GM23338 (cell line): ENCODE data around the gene OR6B2. TPM values are rescaled to one million over a fixed set of nuclear protein-coding genes. Genes with fewer than 3 reads are reported as not detected.

Source experiments
- CREB1 ChIP-seq: fragments of 250-450 bp; sonication (Bioruptor Pico); IDR thresholded peaks from 2 replicates; pipeline ENCODE4 v1.5.0; 2020; ENCODE audit warnings: low read depth, mild to moderate bottlenecking, moderate library complexity
- EZH2phosphoT487 ChIP-seq: fragments of 200-600 bp; sonication (generic); IDR thresholded peaks from one replicate; pipeline ENCODE4 v1.8.1; 2018; ENCODE audit warnings: antibody characterized with exemption; ENCODE audit not compliant: unreplicated experiment
- JUNB ChIP-seq: IDR thresholded peaks from one replicate; pipeline ENCODE4 v1.6.1; 2016; ENCODE audit warnings: antibody characterized with exemption; ENCODE audit not compliant: unreplicated experiment
- NANOG ChIP-seq: IDR thresholded peaks from 2 replicates; pipeline ENCODE4 v1.6.1; 2016; ENCODE audit warnings: antibody characterized with exemption, borderline replicate concordance
- POLR2AphosphoS5 ChIP-seq: IDR thresholded peaks from 2 replicates; pipeline ENCODE4 v1.6.1; 2016; ENCODE audit warnings: antibody characterized with exemption, low read depth
- STAT1 ChIP-seq: IDR thresholded peaks from one replicate; pipeline ENCODE4 v1.6.1; 2016; ENCODE audit warnings: antibody characterized with exemption; ENCODE audit not compliant: unreplicated experiment
- ZNF331 ChIP-seq: fragments of 250-450 bp; sonication (Bioruptor Pico); IDR thresholded peaks from 2 replicates; pipeline ENCODE4 v1.5.0; 2020; ENCODE audit warnings: low read depth, mild to moderate bottlenecking, moderate library complexity
- polyA plus RNA-seq: library from polyadenylated mRNA; unstranded; fragments of >200 nt; fragmentation: Nextera tagmentation; extraction: Ambion mirVana; gene quantifications from 2 replicates; pipeline ENCODE4 v1.2.1, GENCODE V29; 2016
- total RNA-seq: library from RNA; depleted of rRNA; stranded (reverse); fragments of >200 nt; shearing (Covaris generic); gene quantifications from 2 replicates; pipeline ENCODE4 v1.2.3, GENCODE V29; 2014
- TF ChIP-seq, protein P1 (sequence below): fragments of 250-450 bp; sonication (Bioruptor Pico); IDR thresholded peaks from 2 replicates; pipeline ENCODE4 v1.5.0; 2020; ENCODE audit warnings: mild to moderate bottlenecking, moderate library complexity
- TF ChIP-seq, protein P2 (sequence below): IDR thresholded peaks from one replicate; pipeline ENCODE4 v1.6.1; 2018; ENCODE audit warnings: antibody characterized with exemption; ENCODE audit not compliant: unreplicated experiment

Gene OR6B2
- total and polyA plus RNA-seq, 2 experiments from 2014 or later, result not detected

DNA sequence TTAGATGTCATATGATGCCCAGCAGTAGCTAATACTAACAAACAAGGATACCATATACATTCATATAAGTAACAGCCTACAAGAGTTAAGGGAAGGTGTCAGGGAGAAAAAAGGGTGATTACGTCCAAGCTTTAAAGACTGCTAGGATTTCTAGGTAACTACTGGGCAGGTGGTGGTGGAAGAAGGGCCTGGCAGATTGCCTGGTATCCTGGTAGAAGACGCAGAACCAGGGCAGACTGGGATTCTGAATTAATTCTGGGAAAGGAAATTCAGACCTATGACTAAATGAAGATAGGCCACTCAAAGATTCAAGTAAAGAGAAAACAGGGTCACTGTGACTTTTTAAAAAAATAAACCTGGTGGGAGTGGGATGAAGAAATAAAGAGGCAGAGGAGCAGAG, 36.9 kb downstream of the OR6B2 start (continued):
- TF ChIP-seq, protein P1, sequence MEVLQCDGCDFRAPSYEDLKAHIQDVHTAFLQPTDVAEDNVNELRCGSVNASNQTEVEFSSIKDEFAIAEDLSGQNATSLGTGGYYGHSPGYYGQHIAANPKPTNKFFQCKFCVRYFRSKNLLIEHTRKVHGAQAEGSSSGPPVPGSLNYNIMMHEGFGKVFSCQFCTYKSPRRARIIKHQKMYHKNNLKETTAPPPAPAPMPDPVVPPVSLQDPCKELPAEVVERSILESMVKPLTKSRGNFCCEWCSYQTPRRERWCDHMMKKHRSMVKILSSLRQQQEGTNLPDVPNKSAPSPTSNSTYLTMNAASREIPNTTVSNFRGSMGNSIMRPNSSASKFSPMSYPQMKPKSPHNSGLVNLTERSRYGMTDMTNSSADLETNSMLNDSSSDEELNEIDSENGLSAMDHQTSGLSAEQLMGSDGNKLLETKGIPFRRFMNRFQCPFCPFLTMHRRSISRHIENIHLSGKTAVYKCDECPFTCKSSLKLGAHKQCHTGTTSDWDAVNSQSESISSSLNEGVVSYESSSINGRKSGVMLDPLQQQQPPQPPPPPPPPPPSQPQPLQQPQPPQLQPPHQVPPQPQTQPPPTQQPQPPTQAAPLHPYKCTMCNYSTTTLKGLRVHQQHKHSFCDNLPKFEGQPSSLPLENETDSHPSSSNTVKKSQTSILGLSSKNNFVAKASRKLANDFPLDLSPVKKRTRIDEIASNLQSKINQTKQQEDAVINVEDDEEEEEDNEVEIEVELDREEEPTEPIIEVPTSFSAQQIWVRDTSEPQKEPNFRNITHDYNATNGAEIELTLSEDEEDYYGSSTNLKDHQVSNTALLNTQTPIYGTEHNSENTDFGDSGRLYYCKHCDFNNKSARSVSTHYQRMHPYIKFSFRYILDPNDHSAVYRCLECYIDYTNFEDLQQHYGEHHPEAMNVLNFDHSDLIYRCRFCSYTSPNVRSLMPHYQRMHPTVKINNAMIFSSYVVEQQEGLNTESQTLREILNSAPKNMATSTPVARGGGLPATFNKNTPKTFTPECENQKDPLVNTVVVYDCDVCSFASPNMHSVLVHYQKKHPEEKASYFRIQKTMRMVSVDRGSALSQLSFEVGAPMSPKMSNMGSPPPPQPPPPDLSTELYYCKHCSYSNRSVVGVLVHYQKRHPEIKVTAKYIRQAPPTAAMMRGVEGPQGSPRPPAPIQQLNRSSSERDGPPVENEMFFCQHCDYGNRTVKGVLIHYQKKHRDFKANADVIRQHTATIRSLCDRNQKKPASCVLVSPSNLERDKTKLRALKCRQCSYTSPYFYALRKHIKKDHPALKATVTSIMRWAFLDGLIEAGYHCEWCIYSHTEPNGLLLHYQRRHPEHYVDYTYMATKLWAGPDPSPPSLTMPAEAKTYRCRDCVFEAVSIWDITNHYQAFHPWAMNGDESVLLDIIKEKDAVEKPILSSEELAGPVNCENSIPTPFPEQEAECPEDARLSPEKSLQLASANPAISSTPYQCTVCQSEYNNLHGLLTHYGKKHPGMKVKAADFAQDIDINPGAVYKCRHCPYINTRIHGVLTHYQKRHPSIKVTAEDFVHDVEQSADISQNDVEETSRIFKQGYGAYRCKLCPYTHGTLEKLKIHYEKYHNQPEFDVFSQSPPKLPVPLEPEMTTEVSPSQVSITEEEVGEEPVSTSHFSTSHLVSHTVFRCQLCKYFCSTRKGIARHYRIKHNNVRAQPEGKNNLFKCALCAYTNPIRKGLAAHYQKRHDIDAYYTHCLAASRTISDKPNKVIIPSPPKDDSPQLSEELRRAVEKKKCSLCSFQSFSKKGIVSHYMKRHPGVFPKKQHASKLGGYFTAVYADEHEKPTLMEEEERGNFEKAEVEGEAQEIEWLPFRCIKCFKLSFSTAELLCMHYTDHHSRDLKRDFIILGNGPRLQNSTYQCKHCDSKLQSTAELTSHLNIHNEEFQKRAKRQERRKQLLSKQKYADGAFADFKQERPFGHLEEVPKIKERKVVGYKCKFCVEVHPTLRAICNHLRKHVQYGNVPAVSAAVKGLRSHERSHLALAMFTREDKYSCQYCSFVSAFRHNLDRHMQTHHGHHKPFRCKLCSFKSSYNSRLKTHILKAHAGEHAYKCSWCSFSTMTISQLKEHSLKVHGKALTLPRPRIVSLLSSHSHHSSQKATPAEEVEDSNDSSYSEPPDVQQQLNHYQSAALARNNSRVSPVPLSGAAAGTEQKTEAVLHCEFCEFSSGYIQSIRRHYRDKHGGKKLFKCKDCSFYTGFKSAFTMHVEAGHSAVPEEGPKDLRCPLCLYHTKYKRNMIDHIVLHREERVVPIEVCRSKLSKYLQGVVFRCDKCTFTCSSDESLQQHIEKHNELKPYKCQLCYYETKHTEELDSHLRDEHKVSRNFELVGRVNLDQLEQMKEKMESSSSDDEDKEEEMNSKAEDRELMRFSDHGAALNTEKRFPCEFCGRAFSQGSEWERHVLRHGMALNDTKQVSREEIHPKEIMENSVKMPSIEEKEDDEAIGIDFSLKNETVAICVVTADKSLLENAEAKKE (CRISPR knock-in tag), result no peak
- TF ChIP-seq, protein P2, sequence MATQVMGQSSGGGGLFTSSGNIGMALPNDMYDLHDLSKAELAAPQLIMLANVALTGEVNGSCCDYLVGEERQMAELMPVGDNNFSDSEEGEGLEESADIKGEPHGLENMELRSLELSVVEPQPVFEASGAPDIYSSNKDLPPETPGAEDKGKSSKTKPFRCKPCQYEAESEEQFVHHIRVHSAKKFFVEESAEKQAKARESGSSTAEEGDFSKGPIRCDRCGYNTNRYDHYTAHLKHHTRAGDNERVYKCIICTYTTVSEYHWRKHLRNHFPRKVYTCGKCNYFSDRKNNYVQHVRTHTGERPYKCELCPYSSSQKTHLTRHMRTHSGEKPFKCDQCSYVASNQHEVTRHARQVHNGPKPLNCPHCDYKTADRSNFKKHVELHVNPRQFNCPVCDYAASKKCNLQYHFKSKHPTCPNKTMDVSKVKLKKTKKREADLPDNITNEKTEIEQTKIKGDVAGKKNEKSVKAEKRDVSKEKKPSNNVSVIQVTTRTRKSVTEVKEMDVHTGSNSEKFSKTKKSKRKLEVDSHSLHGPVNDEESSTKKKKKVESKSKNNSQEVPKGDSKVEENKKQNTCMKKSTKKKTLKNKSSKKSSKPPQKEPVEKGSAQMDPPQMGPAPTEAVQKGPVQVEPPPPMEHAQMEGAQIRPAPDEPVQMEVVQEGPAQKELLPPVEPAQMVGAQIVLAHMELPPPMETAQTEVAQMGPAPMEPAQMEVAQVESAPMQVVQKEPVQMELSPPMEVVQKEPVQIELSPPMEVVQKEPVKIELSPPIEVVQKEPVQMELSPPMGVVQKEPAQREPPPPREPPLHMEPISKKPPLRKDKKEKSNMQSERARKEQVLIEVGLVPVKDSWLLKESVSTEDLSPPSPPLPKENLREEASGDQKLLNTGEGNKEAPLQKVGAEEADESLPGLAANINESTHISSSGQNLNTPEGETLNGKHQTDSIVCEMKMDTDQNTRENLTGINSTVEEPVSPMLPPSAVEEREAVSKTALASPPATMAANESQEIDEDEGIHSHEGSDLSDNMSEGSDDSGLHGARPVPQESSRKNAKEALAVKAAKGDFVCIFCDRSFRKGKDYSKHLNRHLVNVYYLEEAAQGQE, result no peak
- TF ChIP-seq EZH2phosphoT487 (no peak), STAT1 (no peak), JUNB (no peak), NANOG (no peak), CREB1 (CRISPR knock-in tag) (no peak), ZNF331 (CRISPR knock-in tag) (no peak), POLR2AphosphoS5 (no peak)
